Tibial nerve (tissue), 3 donors: ENCODE results near the gene FEZF1.

Source experiments
- CTCF ChIP-seq, 5 experiments: fragments of 200-600 bp in 3 of 5; fragments of 450-650 bp in 2 of 5; sonication (generic) in 3 of 5; IDR thresholded peaks; one replicate each; pipeline ENCODE4 v1.5.1; 2016 to 2019; ENCODE audit warnings: antibody characterized with exemption in 5 of 5, mild to moderate bottlenecking in 3 of 5, moderate library complexity in 2 of 5
- POLR2A ChIP-seq, 2 donors: fragments of 450-650 bp; IDR thresholded peaks; one replicate each; pipeline ENCODE4 v1.6.1; 2017; ENCODE audit warnings: antibody characterized with exemption in 2 of 2, mild to moderate bottlenecking in 2 of 2, moderate library complexity in 2 of 2

DNA sequence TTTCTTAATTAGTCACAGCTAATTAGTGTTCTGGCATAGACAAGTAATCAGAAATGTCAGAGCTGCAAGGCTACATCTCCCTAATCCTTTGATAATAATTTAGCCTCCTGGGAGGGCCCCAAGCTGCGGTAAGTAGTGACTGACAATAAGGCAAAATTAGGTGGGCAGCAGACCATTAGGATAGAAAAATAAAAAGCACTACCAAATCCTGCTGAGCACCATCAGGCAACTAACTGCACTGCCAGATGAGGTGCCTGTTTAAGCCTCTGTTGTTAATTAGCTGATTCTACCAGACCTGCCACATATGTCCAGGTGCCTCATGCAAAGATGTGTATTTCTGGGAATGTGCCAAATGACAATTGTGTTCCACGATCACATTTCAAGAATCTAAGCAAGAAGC lies 32.5 kb upstream of the FEZF1 start:
- TF ChIP-seq POLR2A (IDR thresholded peaks at IDR 0.05) = no peak
- no peak for TF ChIP-seq CTCF (IDR thresholded peaks at IDR 0.05)
